ENCODE measurements around the gene SRCAP. TPM values are rescaled to one million over a fixed set of nuclear protein-coding genes. Genes with fewer than 3 reads are reported as not detected.

SRCAP gene
- total RNA-seq, 1 experiment from 2014 or later = 13.2 TPM

GRCh38 chr16:30755955-30756780 lies 57.2 kb downstream of the SRCAP start:
- no peaks in the 10 kb centered on the region for H3K27me3 ChIP-seq (ENCODE audit: low read length)
- no peak overlapping the region for H3K27ac ChIP-seq (ENCODE audit: low read length)
- no peak overlapping the region for H3K4me3 ChIP-seq (ENCODE audit: low read length)
- DNase-seq = no peak
- H3K36me3 ChIP-seq (ENCODE audit: insufficient read depth, low read length) = peaks cover 14% of the 10 kb centered on the region; the same call in 1 of the 2 replicates
- peaks cover 21% of the 10 kb centered on the region for H3K4me1 ChIP-seq (ENCODE audit: low read length)
- H3K9me2 ChIP-seq (replicated peaks; ENCODE audit: insufficient read depth, low read length) = no peaks in the 10 kb centered on the region
- H4K20me1 ChIP-seq (ENCODE audit: insufficient read depth, low read depth, low read length) = no peaks in the 10 kb centered on the region
- no peak overlapping the region for H2AFZ ChIP-seq (ENCODE audit: low read length)
- H3K79me2 ChIP-seq (ENCODE audit: low read length) = no peaks in the 10 kb centered on the region
- no peaks in the 10 kb centered on the region for H3K9me3 ChIP-seq (ENCODE audit: low read length)
- no peak overlapping the region for H3K4me2 ChIP-seq (ENCODE audit: low read depth, low read length, poor library complexity, severe bottlenecking)
- H3K9ac ChIP-seq (ENCODE audit: low read length) = no peak overlapping the region

- Histone ChIP-seq H3K27ac (ENCODE audit: low read length) (no peak overlapping the region), H3K4me2 (ENCODE audit: low read depth, low read length, poor library complexity, severe bottlenecking) (no peak overlapping the region), H3K9me2 (replicated peaks; ENCODE audit: insufficient read depth, low read length) (no peaks in the 10 kb centered on the region), H3K9me3 (ENCODE audit: low read length) (no peaks in the 10 kb centered on the region), H3K4me1 (ENCODE audit: low read length) (peaks cover 22% of the 10 kb centered on the region), H2AFZ (ENCODE audit: low read length) (no peak overlapping the region), H3K36me3 (ENCODE audit: insufficient read depth, low read length) (peaks cover 10% of the 10 kb centered on the region; the same call in 1 of the 2 replicates), H3K27me3 (ENCODE audit: low read length) (no peaks in the 10 kb centered on the region), H3K4me3 (ENCODE audit: low read length) (no peak overlapping the region), H4K20me1 (ENCODE audit: insufficient read depth, low read depth, low read length) (no peaks in the 10 kb centered on the region), H3K9ac (ENCODE audit: low read length) (no peak overlapping the region), H3K79me2 (ENCODE audit: low read length) (no peaks in the 10 kb centered on the region)
- no peak for DNase-seq
Observed at GRCh38 chr16:30756781-30757100, 57.8 kb downstream of the SRCAP start.

GRCh38 chr16:30757316-30757715 lies 58.3 kb downstream of the SRCAP start:
- no peak for DNase-seq
- no peaks in the 10 kb centered on the region for H3K9me2 ChIP-seq (replicated peaks; ENCODE audit: insufficient read depth, low read length)
- H4K20me1 ChIP-seq (ENCODE audit: insufficient read depth, low read depth, low read length) = no peaks in the 10 kb centered on the region
- H2AFZ ChIP-seq (ENCODE audit: low read length) = no peak overlapping the region
- no peak overlapping the region for H3K4me2 ChIP-seq (ENCODE audit: low read depth, low read length, poor library complexity, severe bottlenecking)
- no peaks in the 10 kb centered on the region for H3K27me3 ChIP-seq (ENCODE audit: low read length)
- peaks cover 22% of the 10 kb centered on the region for H3K4me1 ChIP-seq (ENCODE audit: low read length)
- H3K79me2 ChIP-seq (ENCODE audit: low read length) = peaks cover under 1% of the 10 kb centered on the region
- H3K27ac ChIP-seq (ENCODE audit: low read length) = no peak overlapping the region
- H3K36me3 ChIP-seq (ENCODE audit: insufficient read depth, low read length) = peaks cover 10% of the 10 kb centered on the region; the same call in 1 of the 2 replicates
- H3K4me3 ChIP-seq (ENCODE audit: low read length) = no peak overlapping the region
- no peaks in the 10 kb centered on the region for H3K9me3 ChIP-seq (ENCODE audit: low read length)
- H3K9ac ChIP-seq (ENCODE audit: low read length) = no peak overlapping the region

- no peaks in the 10 kb centered on the region for H3K9me2 ChIP-seq (replicated peaks; ENCODE audit: insufficient read depth, low read length)
- no peaks in the 10 kb centered on the region for H3K27me3 ChIP-seq (ENCODE audit: low read length)
- no peaks in the 10 kb centered on the region for H3K9me3 ChIP-seq (ENCODE audit: low read length)
- no peak overlapping the region for H2AFZ ChIP-seq (ENCODE audit: low read length)
- DNase-seq = no peak
- H3K4me2 ChIP-seq (ENCODE audit: low read depth, low read length, poor library complexity, severe bottlenecking) = no peak overlapping the region
- H3K4me1 ChIP-seq (ENCODE audit: low read length) = peaks cover 34% of the 10 kb centered on the region
- no peak overlapping the region for H3K9ac ChIP-seq (ENCODE audit: low read length)
- peaks cover 18% of the 10 kb centered on the region for H3K79me2 ChIP-seq (ENCODE audit: low read length)
- no peak overlapping the region for H3K4me3 ChIP-seq (ENCODE audit: low read length)
- peaks cover 9% of the 10 kb centered on the region; the same call in 1 of the 2 replicates for H3K36me3 ChIP-seq (ENCODE audit: insufficient read depth, low read length)
- H4K20me1 ChIP-seq (ENCODE audit: insufficient read depth, low read depth, low read length) = no peaks in the 10 kb centered on the region
- H3K27ac ChIP-seq (ENCODE audit: low read length) = no peak overlapping the region
Observed at GRCh38 chr16:30758988-30759491, 60.1 kb downstream of the SRCAP start.

GRCh38 chr16:30760001-30760559 lies 61.1 kb downstream of the SRCAP start:
- Histone ChIP-seq H3K27ac (ENCODE audit: low read length) (0 out of 2 replicates have a peak overlapping the region, but pooled peaks have one; percentile 59), H3K27me3 (ENCODE audit: low read length) (no peaks in the 10 kb centered on the region), H3K4me1 (ENCODE audit: low read length) (peaks cover 34% of the 10 kb centered on the region), H3K79me2 (ENCODE audit: low read length) (peaks cover 24% of the 10 kb centered on the region), H2AFZ (ENCODE audit: low read length) (no peak overlapping the region), H3K4me3 (ENCODE audit: low read length) (peak overlapping the region; percentile 93; the same call in 1 of the 2 replicates), H3K9ac (ENCODE audit: low read length) (peak overlapping the region; percentile 84; the same call in 1 of the 2 replicates), H3K9me3 (ENCODE audit: low read length) (no peaks in the 10 kb centered on the region), H3K36me3 (ENCODE audit: insufficient read depth, low read length) (peaks cover 12% of the 10 kb centered on the region; the same call in 1 of the 2 replicates), H3K9me2 (replicated peaks; ENCODE audit: insufficient read depth, low read length) (no peaks in the 10 kb centered on the region), H3K4me2 (ENCODE audit: low read depth, low read length, poor library complexity, severe bottlenecking) (peak overlapping the region; percentile 89), H4K20me1 (ENCODE audit: insufficient read depth, low read depth, low read length) (no peaks in the 10 kb centered on the region)
- DNase-seq = no peak

- Histone ChIP-seq H2AFZ (ENCODE audit: low read length) (peak overlapping the region; percentile 93; the same call in 1 of the 2 replicates), H3K27ac (ENCODE audit: low read length) (peak overlapping the region; percentile 59), H4K20me1 (ENCODE audit: insufficient read depth, low read depth, low read length) (no peaks in the 10 kb centered on the region), H3K27me3 (ENCODE audit: low read length) (no peaks in the 10 kb centered on the region), H3K4me1 (ENCODE audit: low read length) (peaks cover 34% of the 10 kb centered on the region), H3K9me2 (replicated peaks; ENCODE audit: insufficient read depth, low read length) (no peaks in the 10 kb centered on the region), H3K9ac (ENCODE audit: low read length) (peak overlapping the region; percentile 84), H3K79me2 (ENCODE audit: low read length) (peaks cover 24% of the 10 kb centered on the region), H3K4me2 (ENCODE audit: low read depth, low read length, poor library complexity, severe bottlenecking) (peak overlapping the region; percentile 89), H3K9me3 (ENCODE audit: low read length) (no peaks in the 10 kb centered on the region), H3K4me3 (ENCODE audit: low read length) (peak overlapping the region; percentile 93), H3K36me3 (ENCODE audit: insufficient read depth, low read length) (peaks cover 17% of the 10 kb centered on the region; the same call in 1 of the 2 replicates)
- DNase-seq = peak; percentile 61
Observed at GRCh38 chr16:30760577-30761426, 61.8 kb downstream of the SRCAP start.

- H4K20me1 ChIP-seq (ENCODE audit: insufficient read depth, low read depth, low read length) = no peaks in the 10 kb centered on the region
- peak; percentile 87 for DNase-seq
- H3K4me2 ChIP-seq (ENCODE audit: low read depth, low read length, poor library complexity, severe bottlenecking) = peak overlapping the region; percentile 89
- peaks cover 17% of the 10 kb centered on the region; the same call in 1 of the 2 replicates for H3K36me3 ChIP-seq (ENCODE audit: insufficient read depth, low read length)
- H3K9ac ChIP-seq (ENCODE audit: low read length) = peak overlapping the region; percentile 84
- H3K9me2 ChIP-seq (replicated peaks; ENCODE audit: insufficient read depth, low read length) = no peaks in the 10 kb centered on the region
- H2AFZ ChIP-seq (ENCODE audit: low read length) = peak overlapping the region; percentile 93; the same call in 1 of the 2 replicates
- peak overlapping the region; percentile 59; the same call in 1 of the 2 replicates for H3K27ac ChIP-seq (ENCODE audit: low read length)
- H3K9me3 ChIP-seq (ENCODE audit: low read length) = no peaks in the 10 kb centered on the region
- peaks cover 24% of the 10 kb centered on the region for H3K79me2 ChIP-seq (ENCODE audit: low read length)
- peak overlapping the region; percentile 93 for H3K4me3 ChIP-seq (ENCODE audit: low read length)
- peaks cover 34% of the 10 kb centered on the region for H3K4me1 ChIP-seq (ENCODE audit: low read length)
- H3K27me3 ChIP-seq (ENCODE audit: low read length) = no peaks in the 10 kb centered on the region
Observed at GRCh38 chr16:30761427-30761927, 62.5 kb downstream of the SRCAP start.
